K562 treated with DMSO at 1 percent for 12 hours (cell line): ENCODE results near the gene TPD52L3. TPM values are rescaled to one million over a fixed set of nuclear protein-coding genes. Genes with fewer than 3 reads are reported as not detected.

Experiments used
- total RNA-seq: library from RNA; unstranded; fragments of 300-600 nt; gene quantifications from 2 replicates; pipeline ENCODE4 v1.2.3, GENCODE V29; 2022; ENCODE audit not compliant: insufficient read depth

The TPD52L3 gene
- total RNA-seq: not detected in 2 replicates

GRCh38 chr9:6328103-6328502, at the start of gene TPD52L3:
Gene TPD52L3, plus strand, starts transcription at chr9:6328375. Its CDS starts 221 bp downstream, at chr9:6328596.

Other genes starting within 250 kb of the TPD52L3 start
- not detected in 2 replicates for gene IL33, start 112.6 kb upstream of the TPD52L3 start, total RNA-seq
- 5.4 and 13.1 TPM in 2 replicates for gene UHRF2, start 84.8 kb downstream of the TPD52L3 start, total RNA-seq